BE2C (cell line): ENCODE measurements around the gene PRKAR1A.

ENCODE experiments used
- DNase-seq: peaks from one replicate; pipeline ENCODE4 v3.0.0-alpha.2; 2020
- H3K27me3 ChIP-seq: fragments of 250-450 bp; sonication (Bioruptor Pico); 2 replicates; pipeline ENCODE4 v1.5.1; 2020; ENCODE audit warnings: mild to moderate bottlenecking
- H3K36me3 ChIP-seq: fragments of 250-450 bp; sonication (Bioruptor Pico); 2 replicates; pipeline ENCODE4 v1.5.1; 2020; ENCODE audit warnings: mild to moderate bottlenecking
- H3K4me1 ChIP-seq: fragments of 250-450 bp; sonication (Bioruptor Pico); 2 replicates; pipeline ENCODE4 v1.5.1; 2020
- H3K4me3 ChIP-seq: 2 replicates; pipeline ENCODE4 v1.5.1; 2011; ENCODE audit warnings: low read depth, low read length
- H3K9me3 ChIP-seq: fragments of 250-450 bp; sonication (Bioruptor Pico); 2 replicates; pipeline ENCODE4 v1.5.1; 2020
- TF ChIP-seq, protein P1 (sequence below): IDR thresholded peaks from 2 replicates; pipeline ENCODE4 v1.5.1; 2012; ENCODE audit warnings: mild to moderate bottlenecking, low read depth, low read length

Gene PRKAR1A

DNA sequence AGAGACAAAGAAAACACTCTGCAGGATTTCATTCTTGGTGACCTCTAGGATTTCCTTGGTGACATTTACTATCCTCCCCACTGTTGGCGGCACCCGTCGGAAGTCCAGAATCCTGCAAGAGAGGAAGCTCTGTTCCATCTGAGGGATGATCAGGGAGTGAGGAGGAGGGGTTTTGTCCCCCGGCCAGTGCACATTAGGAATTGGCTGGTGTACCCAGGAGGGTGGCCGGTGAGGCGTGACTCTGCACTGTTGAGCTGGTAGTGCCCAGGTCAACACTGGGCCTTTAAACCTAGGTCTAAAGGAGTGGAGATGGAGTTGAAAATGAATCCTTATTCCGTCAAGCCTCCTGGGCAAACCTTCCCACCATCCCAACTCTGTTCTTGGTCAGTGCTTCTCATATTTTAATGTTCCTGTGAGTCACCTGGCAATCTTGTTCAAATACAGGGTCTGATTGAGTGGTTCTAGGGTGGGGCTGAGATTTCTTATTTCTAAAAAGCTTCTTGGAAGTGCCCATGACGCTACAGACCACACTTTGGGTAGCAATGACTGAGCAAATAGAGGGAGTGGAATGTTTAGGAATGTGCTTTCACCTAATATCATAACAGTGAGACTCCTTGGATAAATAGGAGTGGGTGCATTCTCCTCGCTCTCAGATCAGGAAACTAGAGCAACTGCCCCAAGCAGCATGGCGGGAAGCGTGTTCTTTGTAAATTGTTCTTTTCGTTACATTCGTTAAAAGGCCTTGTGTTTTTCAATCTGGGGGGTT, 30.7 kb downstream of the PRKAR1A start:
- Histone ChIP-seq H3K4me3 (no peak overlapping the region), H3K4me1 (no peaks in the 10 kb centered on the region), H3K27me3 (no peaks in the 10 kb centered on the region), H3K36me3 (peaks cover 9% of the 10 kb centered on the region), H3K9me3 (no peaks in the 10 kb centered on the region)
- DNase-seq, result no peak
- TF ChIP-seq, protein P1, sequence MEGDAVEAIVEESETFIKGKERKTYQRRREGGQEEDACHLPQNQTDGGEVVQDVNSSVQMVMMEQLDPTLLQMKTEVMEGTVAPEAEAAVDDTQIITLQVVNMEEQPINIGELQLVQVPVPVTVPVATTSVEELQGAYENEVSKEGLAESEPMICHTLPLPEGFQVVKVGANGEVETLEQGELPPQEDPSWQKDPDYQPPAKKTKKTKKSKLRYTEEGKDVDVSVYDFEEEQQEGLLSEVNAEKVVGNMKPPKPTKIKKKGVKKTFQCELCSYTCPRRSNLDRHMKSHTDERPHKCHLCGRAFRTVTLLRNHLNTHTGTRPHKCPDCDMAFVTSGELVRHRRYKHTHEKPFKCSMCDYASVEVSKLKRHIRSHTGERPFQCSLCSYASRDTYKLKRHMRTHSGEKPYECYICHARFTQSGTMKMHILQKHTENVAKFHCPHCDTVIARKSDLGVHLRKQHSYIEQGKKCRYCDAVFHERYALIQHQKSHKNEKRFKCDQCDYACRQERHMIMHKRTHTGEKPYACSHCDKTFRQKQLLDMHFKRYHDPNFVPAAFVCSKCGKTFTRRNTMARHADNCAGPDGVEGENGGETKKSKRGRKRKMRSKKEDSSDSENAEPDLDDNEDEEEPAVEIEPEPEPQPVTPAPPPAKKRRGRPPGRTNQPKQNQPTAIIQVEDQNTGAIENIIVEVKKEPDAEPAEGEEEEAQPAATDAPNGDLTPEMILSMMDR, result no peak

DNA sequence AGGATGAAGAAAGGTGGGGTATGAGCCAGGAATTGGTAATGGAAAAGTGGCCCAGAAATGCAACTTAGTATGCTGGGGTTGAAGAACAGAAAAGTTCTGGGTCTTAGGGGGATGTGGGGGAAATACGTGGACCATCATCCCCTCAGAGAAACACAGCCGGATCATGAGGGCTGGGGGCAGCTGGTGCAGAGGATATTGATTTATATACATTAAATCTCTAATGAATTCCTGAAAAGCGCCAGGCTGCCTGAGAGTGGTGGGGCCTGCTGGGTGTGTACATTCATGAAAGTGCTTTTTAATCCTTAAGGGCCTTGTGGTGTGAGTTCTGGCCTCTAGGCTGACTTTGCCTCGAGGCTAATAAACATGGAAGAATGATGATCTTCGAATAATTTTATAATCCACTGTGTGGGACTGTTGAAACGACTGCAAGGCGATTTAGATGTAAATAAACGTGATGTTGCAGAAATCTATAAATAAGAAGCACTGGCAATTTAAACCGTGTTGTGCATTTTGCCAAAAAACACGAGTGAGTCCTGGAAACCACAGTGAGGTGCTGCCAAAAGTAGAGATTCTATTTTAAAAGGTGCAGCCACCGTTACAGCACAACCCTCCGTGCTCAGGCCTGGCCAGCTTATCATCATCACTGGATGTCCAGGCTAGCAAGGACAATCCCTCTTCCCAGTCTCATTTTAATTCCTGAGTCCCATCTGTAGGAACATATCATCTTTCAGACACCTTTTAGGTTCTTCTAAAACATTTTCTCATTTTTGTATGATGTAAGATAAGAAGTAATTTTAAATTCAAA, 32.1 kb downstream of the PRKAR1A start:
- no peaks in the 10 kb centered on the region for H3K4me1 ChIP-seq
- DNase-seq, result no peak
- no peak overlapping the region for H3K4me3 ChIP-seq
- H3K27me3 ChIP-seq, result no peaks in the 10 kb centered on the region
- H3K36me3 ChIP-seq, result peaks cover 6% of the 10 kb centered on the region; the same call in 1 of the 2 replicates
- TF ChIP-seq, protein P1, result no peak
- H3K9me3 ChIP-seq, result no peaks in the 10 kb centered on the region

GRCh38 chr17:68556551-68556950, 44.3 kb downstream of the PRKAR1A start:
- H3K9me3 ChIP-seq, result no peaks in the 10 kb centered on the region
- DNase-seq, result no peak
- no peaks in the 10 kb centered on the region for H3K27me3 ChIP-seq
- no peaks in the 10 kb centered on the region for H3K4me1 ChIP-seq
- TF ChIP-seq, protein P1, result no peak
- H3K36me3 ChIP-seq, result no peaks in the 10 kb centered on the region
- no peak overlapping the region for H3K4me3 ChIP-seq

DNA sequence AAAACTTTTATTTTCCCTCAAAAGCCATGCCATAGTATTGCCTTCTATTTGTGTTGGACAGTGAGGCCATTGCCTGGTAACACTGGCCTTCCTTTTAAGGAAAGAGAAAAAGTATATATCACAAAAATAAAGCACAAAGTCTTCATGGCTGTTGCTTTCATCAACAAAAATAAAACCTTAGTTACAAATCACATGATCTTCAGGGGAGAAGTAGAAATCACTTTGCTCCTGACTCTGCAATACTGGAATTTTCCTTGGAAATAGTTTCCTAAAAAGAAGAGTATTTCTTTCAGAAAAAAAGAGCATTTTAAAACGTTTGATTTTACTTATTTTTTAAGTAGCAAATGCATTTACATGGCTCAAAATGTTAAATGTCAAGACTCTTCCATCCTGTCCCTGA, 47.1 kb downstream of the PRKAR1A start:
- peaks cover 5% of the 10 kb centered on the region; the same call in 1 of the 2 replicates for H3K27me3 ChIP-seq

DNA sequence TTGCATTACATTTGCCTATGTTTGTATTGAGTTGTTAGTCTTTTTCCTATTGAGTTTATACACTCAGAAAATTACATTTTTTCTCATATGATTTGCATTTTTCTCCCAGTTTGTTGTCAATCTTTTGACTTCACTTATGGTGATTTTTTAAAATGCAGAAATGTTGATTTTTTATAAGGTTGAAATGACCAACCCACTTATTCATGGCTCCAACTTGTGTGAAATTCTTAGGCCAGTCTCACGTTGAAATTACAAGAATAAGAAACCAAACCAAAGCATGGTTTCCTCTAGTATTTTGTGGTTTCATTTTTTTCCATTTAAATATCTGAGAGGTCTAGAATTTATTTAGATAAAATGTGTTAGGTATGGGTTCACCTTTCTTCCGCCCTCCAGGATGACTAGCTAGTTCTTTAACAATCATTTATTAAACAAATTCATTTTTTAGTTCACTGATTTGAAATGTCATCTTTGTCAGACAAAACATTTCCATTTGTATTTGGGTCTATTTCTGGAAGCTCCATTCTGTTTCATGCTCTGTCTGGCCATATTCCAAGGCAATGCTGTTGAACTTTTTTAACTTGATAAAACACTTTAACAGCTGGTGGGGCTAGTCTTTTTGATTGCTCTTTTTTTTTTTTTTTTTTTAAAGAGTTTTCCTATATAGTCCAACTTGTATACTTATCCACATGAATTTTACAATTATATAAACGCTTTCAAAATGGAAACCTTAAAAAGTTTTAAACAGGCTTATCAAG, 48.9 kb downstream of the PRKAR1A start:
- H3K4me3 ChIP-seq, result no peak overlapping the region
- no peaks in the 10 kb centered on the region for H3K9me3 ChIP-seq
- DNase-seq, result no peak
- H3K4me1 ChIP-seq, result no peaks in the 10 kb centered on the region
- no peaks in the 10 kb centered on the region for H3K36me3 ChIP-seq
- H3K27me3 ChIP-seq, result peaks cover 11% of the 10 kb centered on the region
- TF ChIP-seq, protein P1, result no peak

More for the DNA sequence above, 47.1 kb downstream of the PRKAR1A start:
- no peaks in the 10 kb centered on the region for H3K4me1 ChIP-seq
- no peaks in the 10 kb centered on the region for H3K9me3 ChIP-seq
- TF ChIP-seq, protein P1, result no peak
- H3K36me3 ChIP-seq, result no peaks in the 10 kb centered on the region
- no peak overlapping the region for H3K4me3 ChIP-seq
- DNase-seq, result no peak
